A673 (cell line): Measurements from ENCODE around the gene SPATA9.

Experiments used
- CTCF ChIP-seq: fragments of 300-800, 200-600 bp; sonication (generic); conservative IDR thresholded peaks from 2 replicates; pipeline ENCODE4 v1.5.1; 2017; ENCODE audit warnings: low read depth, mild to moderate bottlenecking, antibody characterized with exemption, low read length, moderate library complexity, mixed read lengths
- EZH2 ChIP-seq: fragments of 200-600 bp; sonication (generic); IDR thresholded peaks from 2 replicates; pipeline ENCODE4 v1.6.1; 2017; ENCODE audit warnings: borderline replicate concordance, low read depth, mild to moderate bottlenecking, mixed read lengths, antibody characterized with exemption, low read length; ENCODE audit not compliant: poor library complexity, severe bottlenecking

- TF ChIP-seq CTCF (no peak), EZH2 (no peak)
Observed at GRCh38 chr5:95709967-95710650, 27.3 kb upstream of the SPATA9 start.
